Ascending aorta (tissue), 2 donors: ENCODE measurements around the gene PPBP. TPM values are rescaled to one million over a fixed set of nuclear protein-coding genes. Genes with fewer than 3 reads are reported as not detected.

ENCODE experiments used
- DNase-seq, 2 donors: peaks; one replicate each; pipeline ENCODE4 v3.0.0-alpha.2; 2019; ENCODE audit warnings: low spot score in 2 of 2
- H3K27ac ChIP-seq, 2 donors: fragments of 200-600 bp; sonication (generic); one replicate each; pipeline ENCODE4 v1.5.1; 2016 to 2017; ENCODE audit warnings: mild to moderate bottlenecking in 1 of 2
- H3K27me3 ChIP-seq: fragments of 200-600 bp; sonication (generic); one replicate; pipeline ENCODE4 v1.5.1; 2017
- H3K36me3 ChIP-seq, 2 donors: fragments of 200-600 bp; sonication (generic); one replicate each; pipeline ENCODE4 v1.5.1; 2016
- H3K4me1 ChIP-seq, 2 donors: fragments of 200-600 bp; sonication (generic); one replicate each; pipeline ENCODE4 v1.5.1; 2016 to 2017; ENCODE audit warnings: mild to moderate bottlenecking in 1 of 2
- H3K4me3 ChIP-seq, 2 donors: fragments of 200-600 bp; sonication (generic); one replicate each; pipeline ENCODE4 v1.5.1; 2016 to 2017; ENCODE audit warnings: mild to moderate bottlenecking in 1 of 2
- H3K9me3 ChIP-seq, 2 donors: fragments of 200-600 bp; sonication (generic); one replicate each; pipeline ENCODE4 v1.5.1; 2016
- intact Hi-C: fragments of 100-400 bp; cut with DNase I; formaldehyde crosslinking; loops from one replicate; pipeline ENCODE4 v1.15.1; 2023
- total RNA-seq: library from RNA; depleted of rRNA; stranded (reverse); fragments of >200 nt; gene quantifications from one replicate; pipeline ENCODE4 v1.1.0, GENCODE V29; 2016
- TF ChIP-seq, protein P1 (sequence below), 3 experiments: fragments of 200-600 bp in 2 of 3; fragments of 450-650 bp in 1 of 3; sonication (generic) in 2 of 3; IDR thresholded peaks; one replicate each; pipeline ENCODE4 v1.5.1; 2016 to 2019; ENCODE audit warnings: antibody characterized with exemption in 3 of 3, mild to moderate bottlenecking in 1 of 3, moderate library complexity in 1 of 3

The PPBP gene, protein sequence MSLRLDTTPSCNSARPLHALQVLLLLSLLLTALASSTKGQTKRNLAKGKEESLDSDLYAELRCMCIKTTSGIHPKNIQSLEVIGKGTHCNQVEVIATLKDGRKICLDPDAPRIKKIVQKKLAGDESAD
- not detected for total RNA-seq

DNA sequence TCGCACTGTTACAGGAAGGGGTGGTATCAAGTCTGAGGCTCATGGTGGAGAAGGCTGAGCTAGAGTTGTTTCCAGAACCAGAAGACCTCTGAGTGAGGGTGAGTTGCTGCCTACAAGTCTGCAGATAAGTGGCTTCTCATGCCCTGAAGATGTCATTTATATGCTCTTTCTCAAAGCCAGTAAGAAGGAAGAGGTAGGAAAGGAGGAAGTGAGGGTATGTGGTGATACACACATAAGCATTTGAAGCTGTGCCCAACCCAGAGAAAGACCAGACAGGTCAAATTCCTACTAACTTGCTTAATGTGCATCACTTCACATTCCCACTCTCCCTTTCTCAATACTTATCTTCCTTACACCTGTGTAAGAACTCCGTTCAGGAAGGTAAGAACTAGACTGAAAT is at the start of gene PPBP:
PPBP (minus strand) TSS at position 130 of the 400 bp plus-strand sequence; CDS start at position 43, 87 bp downstream.
- intact Hi-C loops, result no loop called here
- no peaks in the 10 kb centered on the region for H3K27me3 ChIP-seq
- DNase-seq, result no peak
- no peaks in the 10 kb centered on the region for H3K4me1 ChIP-seq
- no peak within 1 kb of the TSS for H3K27ac ChIP-seq
- no peak within 1 kb of the TSS for H3K4me3 ChIP-seq
- TF ChIP-seq, protein P1, sequence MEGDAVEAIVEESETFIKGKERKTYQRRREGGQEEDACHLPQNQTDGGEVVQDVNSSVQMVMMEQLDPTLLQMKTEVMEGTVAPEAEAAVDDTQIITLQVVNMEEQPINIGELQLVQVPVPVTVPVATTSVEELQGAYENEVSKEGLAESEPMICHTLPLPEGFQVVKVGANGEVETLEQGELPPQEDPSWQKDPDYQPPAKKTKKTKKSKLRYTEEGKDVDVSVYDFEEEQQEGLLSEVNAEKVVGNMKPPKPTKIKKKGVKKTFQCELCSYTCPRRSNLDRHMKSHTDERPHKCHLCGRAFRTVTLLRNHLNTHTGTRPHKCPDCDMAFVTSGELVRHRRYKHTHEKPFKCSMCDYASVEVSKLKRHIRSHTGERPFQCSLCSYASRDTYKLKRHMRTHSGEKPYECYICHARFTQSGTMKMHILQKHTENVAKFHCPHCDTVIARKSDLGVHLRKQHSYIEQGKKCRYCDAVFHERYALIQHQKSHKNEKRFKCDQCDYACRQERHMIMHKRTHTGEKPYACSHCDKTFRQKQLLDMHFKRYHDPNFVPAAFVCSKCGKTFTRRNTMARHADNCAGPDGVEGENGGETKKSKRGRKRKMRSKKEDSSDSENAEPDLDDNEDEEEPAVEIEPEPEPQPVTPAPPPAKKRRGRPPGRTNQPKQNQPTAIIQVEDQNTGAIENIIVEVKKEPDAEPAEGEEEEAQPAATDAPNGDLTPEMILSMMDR (IDR thresholded peaks at IDR 0.05), result no peak
- H3K9me3 ChIP-seq, result no peaks in the 10 kb centered on the region
- H3K36me3 ChIP-seq, result no peaks in the 10 kb centered on the region

GRCh38 chr4:74037076-74037955 is 49.3 kb upstream of the PPBP start:
- peak overlapping the region in 1 of 2 donors; percentile 83 for H3K4me3 ChIP-seq
- intact Hi-C loops, result loop anchor here (5.0 kb wide), 3 partner anchors 60 to 375 kb away; partner anchors contain the start of gene CXCL2
- TF ChIP-seq, protein P1 (IDR thresholded peaks at IDR 0.05), result no peak
- no peaks in the 10 kb centered on the region for H3K36me3 ChIP-seq
- no peaks in the 10 kb centered on the region for H3K9me3 ChIP-seq
- DNase-seq, result no peak
- H3K27ac ChIP-seq, result no peak overlapping the region
- peaks cover 0 to 3% of the 10 kb centered on the region in 2 donors for H3K4me1 ChIP-seq
- no peaks in the 10 kb centered on the region for H3K27me3 ChIP-seq

DNA sequence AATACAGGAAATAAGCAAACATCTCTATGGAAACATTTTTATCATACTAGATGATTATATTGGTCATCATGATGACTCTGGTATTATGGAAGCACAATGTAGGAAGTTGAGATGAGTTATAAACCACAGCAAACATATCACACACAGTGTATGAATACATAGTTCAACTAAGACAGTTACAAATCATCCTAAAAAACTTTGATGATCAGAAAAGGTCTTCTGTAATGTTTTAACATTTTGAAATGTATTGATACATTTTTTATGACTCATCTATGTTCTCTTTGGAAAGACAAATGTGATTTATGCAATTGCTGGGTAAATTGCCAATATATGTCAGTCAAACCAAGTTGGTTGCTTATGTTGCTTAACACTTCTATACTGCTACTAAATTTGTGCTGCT is 45.7 kb upstream of the PPBP start:
- intact Hi-C loops, result no loop called here
- H3K36me3 ChIP-seq, result no peaks in the 10 kb centered on the region
- no peak overlapping the region for H3K27ac ChIP-seq
- H3K4me1 ChIP-seq, result peaks cover 0 to 3% of the 10 kb centered on the region in 2 donors
- H3K9me3 ChIP-seq, result no peaks in the 10 kb centered on the region
- TF ChIP-seq, protein P1 (IDR thresholded peaks at IDR 0.05), result no peak
- DNase-seq, result no peak
- no peaks in the 10 kb centered on the region for H3K27me3 ChIP-seq
- H3K4me3 ChIP-seq, result no peak overlapping the region

DNA sequence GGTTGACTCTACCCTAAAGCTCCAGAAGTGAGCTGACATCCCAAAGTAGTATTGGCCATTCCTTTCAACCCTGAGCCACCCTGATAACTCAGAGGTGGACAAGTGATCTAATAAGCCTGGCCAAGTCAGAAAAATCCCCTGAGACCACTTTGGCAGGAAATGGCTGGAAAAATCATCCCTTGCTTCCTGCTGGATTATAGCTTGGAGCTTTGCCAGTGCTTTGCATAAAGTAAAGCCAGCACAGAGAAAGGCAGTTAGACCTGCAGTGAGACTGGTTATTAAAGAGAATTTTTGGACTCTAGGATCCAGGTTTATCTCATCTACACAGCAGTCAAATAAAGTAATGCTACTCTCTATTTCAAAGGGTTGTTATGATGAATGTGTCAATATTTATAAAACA is 44.1 kb upstream of the PPBP start:
- intact Hi-C loops, result no loop called here
- TF ChIP-seq, protein P1 (IDR thresholded peaks at IDR 0.05), result no peak
- H3K27me3 ChIP-seq, result no peaks in the 10 kb centered on the region
- no peak for DNase-seq
- H3K36me3 ChIP-seq, result no peaks in the 10 kb centered on the region
- H3K9me3 ChIP-seq, result no peaks in the 10 kb centered on the region
- no peak overlapping the region for H3K4me3 ChIP-seq
- H3K27ac ChIP-seq, result no peak overlapping the region
- H3K4me1 ChIP-seq, result no peaks in the 10 kb centered on the region

DNA sequence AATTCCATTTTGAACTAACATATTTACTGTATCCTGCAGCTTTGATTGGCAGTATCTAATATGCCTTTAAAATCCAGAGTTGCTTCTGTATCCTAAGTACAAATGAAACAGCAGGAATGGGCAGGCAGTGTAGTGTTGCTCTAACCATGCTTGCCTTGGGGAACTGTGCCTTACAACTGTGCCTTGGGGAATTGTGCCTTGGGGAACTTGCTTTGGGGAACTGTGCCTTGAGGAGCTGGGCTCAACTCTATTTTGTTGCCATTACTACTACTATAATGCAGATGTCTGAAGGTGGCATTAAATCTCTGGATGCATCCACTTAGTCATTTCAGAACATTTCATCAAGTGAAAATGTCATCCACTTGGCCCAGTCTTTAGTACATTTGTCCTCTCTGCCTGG is 43.6 kb upstream of the PPBP start:
- H3K27me3 ChIP-seq, result no peaks in the 10 kb centered on the region
- H3K9me3 ChIP-seq, result no peaks in the 10 kb centered on the region
- TF ChIP-seq, protein P1 (IDR thresholded peaks at IDR 0.05), result no peak
- H3K27ac ChIP-seq, result no peak overlapping the region
- no peaks in the 10 kb centered on the region for H3K36me3 ChIP-seq
- no peak for DNase-seq
- H3K4me1 ChIP-seq, result no peaks in the 10 kb centered on the region
- intact Hi-C loops, result no loop called here
- no peak overlapping the region for H3K4me3 ChIP-seq
